ENCODE measurements around the gene ABO. TPM values are rescaled to one million over a fixed set of nuclear protein-coding genes. Genes with fewer than 3 reads are reported as not detected.

Gene ABO
- total RNA-seq, 1 experiment from 2014 or later: 2.8 TPM

DNA sequence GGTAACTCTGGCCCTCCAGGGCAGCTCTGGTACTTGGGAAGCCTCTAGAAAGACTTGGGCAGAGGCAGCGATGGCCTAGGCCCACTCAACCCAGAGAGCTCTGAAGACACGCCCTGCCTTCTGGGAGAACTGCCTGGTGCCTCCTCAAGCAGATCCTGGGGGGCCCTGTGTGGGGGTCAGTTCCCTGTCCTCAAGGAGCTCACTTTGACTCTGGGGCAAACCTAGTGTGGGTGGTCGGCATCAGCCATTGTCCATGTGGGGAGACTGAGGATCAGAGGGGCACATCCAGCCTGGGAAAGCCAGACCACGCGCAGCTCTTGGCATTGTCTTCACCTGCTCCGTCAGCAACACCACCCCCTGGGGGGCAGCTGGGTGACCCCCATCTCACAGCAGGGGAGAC is 28.0 kb downstream of the ABO start:
- Mint-ChIP-seq H3K27me3 (ENCODE audit: unreplicated experiment) (no peaks in the 10 kb centered on the region), H3K36me3 (ENCODE audit: insufficient read depth, unreplicated experiment) (no peaks in the 10 kb centered on the region), H3K9me3 (ENCODE audit: low read depth, unreplicated experiment) (no peaks in the 10 kb centered on the region), H3K27ac (ENCODE audit: unreplicated experiment) (no peak overlapping the region), H3K4me3 (ENCODE audit: low read depth, unreplicated experiment) (no peak overlapping the region), H3K4me1 (ENCODE audit: low read depth, unreplicated experiment) (peaks cover 15% of the 10 kb centered on the region)
- no peak for DNase-seq
- CTCF ChIA-PET: no interaction called here
- TF ChIP-seq, protein P1, sequence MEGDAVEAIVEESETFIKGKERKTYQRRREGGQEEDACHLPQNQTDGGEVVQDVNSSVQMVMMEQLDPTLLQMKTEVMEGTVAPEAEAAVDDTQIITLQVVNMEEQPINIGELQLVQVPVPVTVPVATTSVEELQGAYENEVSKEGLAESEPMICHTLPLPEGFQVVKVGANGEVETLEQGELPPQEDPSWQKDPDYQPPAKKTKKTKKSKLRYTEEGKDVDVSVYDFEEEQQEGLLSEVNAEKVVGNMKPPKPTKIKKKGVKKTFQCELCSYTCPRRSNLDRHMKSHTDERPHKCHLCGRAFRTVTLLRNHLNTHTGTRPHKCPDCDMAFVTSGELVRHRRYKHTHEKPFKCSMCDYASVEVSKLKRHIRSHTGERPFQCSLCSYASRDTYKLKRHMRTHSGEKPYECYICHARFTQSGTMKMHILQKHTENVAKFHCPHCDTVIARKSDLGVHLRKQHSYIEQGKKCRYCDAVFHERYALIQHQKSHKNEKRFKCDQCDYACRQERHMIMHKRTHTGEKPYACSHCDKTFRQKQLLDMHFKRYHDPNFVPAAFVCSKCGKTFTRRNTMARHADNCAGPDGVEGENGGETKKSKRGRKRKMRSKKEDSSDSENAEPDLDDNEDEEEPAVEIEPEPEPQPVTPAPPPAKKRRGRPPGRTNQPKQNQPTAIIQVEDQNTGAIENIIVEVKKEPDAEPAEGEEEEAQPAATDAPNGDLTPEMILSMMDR (IDR thresholded peaks at IDR 0.05; ENCODE audit: unreplicated experiment): no peak
- intact Hi-C loops (cut with micrococcal nuclease; ENCODE audit: unreplicated experiment): no loop called here
- no TSS peak for BruUV-seq (replicated peaks)

DNA sequence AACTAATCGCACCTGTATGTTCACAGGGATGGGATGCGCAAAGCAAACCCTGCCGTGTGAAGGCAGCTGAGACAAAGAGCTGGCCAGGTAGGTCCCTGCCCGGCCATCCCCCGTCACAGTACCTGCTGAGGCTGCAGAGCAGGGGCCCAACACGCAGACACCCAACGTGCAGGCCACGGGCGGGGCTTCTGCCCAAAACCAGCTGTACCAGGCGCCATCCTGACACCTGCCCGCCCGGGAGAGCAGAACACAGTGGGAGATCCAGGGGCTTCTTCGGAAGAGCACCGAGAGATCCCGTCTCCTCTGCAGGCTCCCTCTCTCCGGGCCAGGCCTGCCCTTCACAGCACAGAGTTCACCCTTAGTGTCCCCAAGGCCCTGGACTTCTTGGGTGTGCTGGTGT is 28.4 kb downstream of the ABO start:
- Mint-ChIP-seq H3K27me3 (ENCODE audit: unreplicated experiment) (no peaks in the 10 kb centered on the region), H3K4me3 (ENCODE audit: low read depth, unreplicated experiment) (no peak overlapping the region), H3K4me1 (ENCODE audit: low read depth, unreplicated experiment) (peaks cover 15% of the 10 kb centered on the region), H3K27ac (ENCODE audit: unreplicated experiment) (no peak overlapping the region), H3K9me3 (ENCODE audit: low read depth, unreplicated experiment) (no peaks in the 10 kb centered on the region), H3K36me3 (ENCODE audit: insufficient read depth, unreplicated experiment) (no peaks in the 10 kb centered on the region)
- no peak for DNase-seq
- no TSS peak for BruUV-seq (replicated peaks)
- TF ChIP-seq, protein P1 (IDR thresholded peaks at IDR 0.05; ENCODE audit: unreplicated experiment): no peak
- intact Hi-C loops (cut with micrococcal nuclease; ENCODE audit: unreplicated experiment): no loop called here
- CTCF ChIA-PET: no interaction called here

DNA sequence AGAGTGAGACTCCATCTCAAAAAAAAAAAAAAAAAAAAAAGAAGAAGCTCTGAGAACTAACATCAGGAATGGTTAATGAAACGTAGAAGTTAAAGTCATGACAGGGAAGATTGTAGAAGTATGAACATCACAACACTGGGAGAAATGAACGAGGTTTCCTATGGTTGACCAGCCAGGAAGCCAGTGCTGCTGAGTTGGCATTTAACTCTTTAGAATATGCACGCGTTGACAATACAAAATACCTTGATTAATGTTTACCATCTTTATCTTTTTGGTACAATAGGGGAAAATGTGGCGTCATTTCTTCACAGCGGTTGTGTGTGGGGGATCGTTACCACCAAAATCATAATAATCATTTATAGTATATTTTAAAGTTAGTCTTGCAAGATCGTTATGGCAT is 32.0 kb downstream of the ABO start:
- H3K9me3 Mint-ChIP-seq (ENCODE audit: low read depth, unreplicated experiment): no peaks in the 10 kb centered on the region
- no peak overlapping the region for H3K4me3 Mint-ChIP-seq (ENCODE audit: low read depth, unreplicated experiment)
- TF ChIP-seq, protein P1 (IDR thresholded peaks at IDR 0.05; ENCODE audit: unreplicated experiment): no peak
- no peaks in the 10 kb centered on the region for H3K4me1 Mint-ChIP-seq (ENCODE audit: low read depth, unreplicated experiment)
- no TSS peak for BruUV-seq (replicated peaks)
- H3K27ac Mint-ChIP-seq (ENCODE audit: unreplicated experiment): no peak overlapping the region
- peaks cover 7% of the 10 kb centered on the region for H3K36me3 Mint-ChIP-seq (ENCODE audit: insufficient read depth, unreplicated experiment)
- H3K27me3 Mint-ChIP-seq (ENCODE audit: unreplicated experiment): peaks cover 3% of the 10 kb centered on the region
- CTCF ChIA-PET: interaction anchor here (0.7 kb wide), 1 partner anchor 91 kb away, joined by 4 read pairs; no protein-coding TSS in a partner anchor
- intact Hi-C loops (cut with micrococcal nuclease; ENCODE audit: unreplicated experiment): no loop called here
- DNase-seq: no peak

DNA sequence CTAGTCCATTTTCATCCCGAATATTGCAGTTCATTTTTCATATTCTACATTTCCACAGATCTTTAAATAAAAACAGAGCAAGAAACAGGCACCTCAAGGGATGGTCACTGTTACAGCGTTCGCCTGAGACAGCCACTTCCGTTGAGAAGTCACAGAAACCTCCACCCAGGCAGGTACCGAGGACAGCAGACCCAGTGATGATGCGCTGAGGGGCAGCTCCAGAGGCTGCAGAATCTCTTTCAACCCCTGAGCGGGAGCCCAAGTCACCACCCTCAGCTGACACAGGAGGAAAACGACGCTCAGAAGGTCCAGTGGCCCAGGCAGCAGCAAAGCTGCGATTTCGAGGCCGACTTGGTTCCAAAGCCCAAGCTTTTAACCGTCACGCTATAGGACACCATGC is 32.8 kb downstream of the ABO start:
- intact Hi-C loops (cut with micrococcal nuclease; ENCODE audit: unreplicated experiment): no loop called here
- H3K4me3 Mint-ChIP-seq (ENCODE audit: low read depth, unreplicated experiment): no peak overlapping the region
- TF ChIP-seq, protein P1 (IDR thresholded peaks at IDR 0.05; ENCODE audit: unreplicated experiment): no peak
- no peak overlapping the region for H3K27ac Mint-ChIP-seq (ENCODE audit: unreplicated experiment)
- no peak for DNase-seq
- peaks cover 7% of the 10 kb centered on the region for H3K36me3 Mint-ChIP-seq (ENCODE audit: insufficient read depth, unreplicated experiment)
- peaks cover 10% of the 10 kb centered on the region for H3K27me3 Mint-ChIP-seq (ENCODE audit: unreplicated experiment)
- H3K9me3 Mint-ChIP-seq (ENCODE audit: low read depth, unreplicated experiment): no peaks in the 10 kb centered on the region
- CTCF ChIA-PET: interaction anchor here (0.7 kb wide), 1 partner anchor 92 kb away, joined by 4 read pairs; no protein-coding TSS in a partner anchor
- no peaks in the 10 kb centered on the region for H3K4me1 Mint-ChIP-seq (ENCODE audit: low read depth, unreplicated experiment)
- BruUV-seq (replicated peaks): no TSS peak

All from Calu3 (cell line).